Stimulated activated CD4-positive, alpha-beta T cell treated with anti-CD3 and anti-CD28 coated beads, Interleukin-4, amount 100 ng/mL, for 24 hours (primary cell): ENCODE measurements around the gene MYMK.
A peak's percentile ranks its signal among the peaks of the same experiment; 100 is the strongest.
"Not testable (repeated sequence)": the region's sequence is repeated elsewhere in the genome, so short reads cannot be mapped to it uniquely, and the experiment has no call there.

Experiments
- DNase-seq: peaks from one replicate; pipeline ENCODE4 v3.0.0-alpha.2; 2020

MYMK gene, protein sequence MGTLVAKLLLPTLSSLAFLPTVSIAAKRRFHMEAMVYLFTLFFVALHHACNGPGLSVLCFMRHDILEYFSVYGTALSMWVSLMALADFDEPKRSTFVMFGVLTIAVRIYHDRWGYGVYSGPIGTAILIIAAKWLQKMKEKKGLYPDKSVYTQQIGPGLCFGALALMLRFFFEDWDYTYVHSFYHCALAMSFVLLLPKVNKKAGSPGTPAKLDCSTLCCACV

DNA sequence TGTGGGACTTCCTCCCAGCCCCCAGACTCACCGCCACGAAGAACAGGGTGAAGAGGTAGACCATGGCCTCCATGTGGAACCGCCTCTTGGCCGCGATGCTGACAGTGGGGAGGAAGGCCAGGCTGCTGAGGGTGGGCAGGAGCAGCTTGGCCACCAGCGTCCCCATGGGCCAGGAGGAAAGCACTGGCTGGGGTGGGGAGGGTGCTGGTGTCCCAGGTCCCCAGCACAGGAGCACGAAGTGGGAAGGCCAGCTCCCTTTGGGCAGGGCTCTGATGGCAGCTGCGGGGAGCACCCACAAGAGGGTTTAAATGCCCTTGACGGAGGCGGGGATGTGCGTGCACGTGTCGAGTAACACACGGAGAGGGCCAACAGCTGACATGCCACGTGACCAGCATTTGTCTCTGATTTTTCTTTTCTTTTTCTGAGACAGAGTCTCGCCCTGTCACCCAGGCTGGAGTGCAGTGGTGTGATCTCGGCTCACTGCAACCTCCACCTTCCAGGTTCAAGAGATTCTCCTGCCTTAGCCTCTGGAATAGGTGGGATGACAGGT is at the start of gene MYMK:
TSS of gene MYMK (minus strand) at position 281 of the 550 bp plus-strand sequence. CDS start at position 166, 115 bp downstream.
- DNase-seq = no peak

DNA sequence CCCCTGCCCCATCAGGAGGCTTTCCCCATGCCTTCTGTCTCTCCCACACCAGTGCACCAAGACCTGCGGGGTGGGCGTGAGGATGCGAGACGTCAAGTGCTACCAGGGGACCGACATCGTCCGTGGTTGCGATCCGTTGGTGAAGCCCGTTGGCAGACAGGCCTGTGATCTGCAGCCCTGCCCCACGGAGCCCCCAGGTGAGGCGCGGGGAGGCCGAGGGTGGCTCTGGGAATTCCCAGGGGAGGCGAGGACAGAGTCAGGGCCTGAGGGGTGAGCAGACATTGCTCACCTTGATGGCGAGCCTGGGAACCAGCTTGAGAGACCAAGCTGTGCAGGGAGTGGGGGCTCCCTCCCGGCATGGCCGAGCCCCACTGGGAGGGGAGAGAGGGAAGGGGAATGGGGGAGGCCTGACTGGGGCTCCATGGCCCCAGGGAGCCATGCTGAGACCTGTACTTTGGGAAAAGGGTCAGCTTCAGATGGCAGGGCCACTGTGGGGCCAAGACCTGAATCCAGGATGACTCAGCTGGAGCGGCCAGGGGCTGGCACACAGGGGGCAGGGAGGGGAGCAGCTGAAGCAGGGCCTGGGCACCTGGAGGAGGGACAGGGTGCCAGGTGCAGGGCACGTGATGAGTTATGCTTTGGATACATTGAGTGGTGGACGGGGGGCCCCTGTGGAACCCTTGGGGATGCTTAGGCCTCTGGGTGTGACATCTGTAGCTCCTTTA is 49.2 kb upstream of the MYMK start:
- no peak for DNase-seq

DNA sequence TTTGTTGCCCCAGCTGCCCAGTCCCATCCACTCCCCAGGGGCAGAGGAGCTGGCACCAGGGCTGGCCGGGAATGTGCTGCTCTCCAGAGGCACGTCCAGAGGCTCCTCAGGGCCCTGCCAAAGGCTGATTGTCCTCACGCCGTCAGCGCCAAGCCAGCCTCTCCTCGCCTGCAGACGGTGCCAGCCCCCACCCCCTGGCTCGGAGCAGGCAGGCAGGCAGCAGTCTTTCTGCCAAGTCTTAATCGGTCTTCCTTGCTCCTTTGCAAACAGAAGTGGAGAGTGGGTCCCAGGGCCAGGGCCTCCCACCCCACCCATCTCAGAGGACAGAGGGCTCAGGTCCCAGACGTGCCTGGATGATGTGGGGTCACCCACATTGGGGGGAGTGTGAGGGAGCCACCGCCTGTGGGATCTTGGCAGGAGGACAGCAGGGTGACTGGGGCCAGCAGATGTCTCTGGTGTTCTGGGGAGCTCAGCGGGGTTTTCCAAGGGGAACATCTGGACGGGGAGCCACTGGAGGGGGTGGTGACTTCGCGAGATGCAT is 48.1 kb upstream of the MYMK start:
- no peak for DNase-seq

DNA sequence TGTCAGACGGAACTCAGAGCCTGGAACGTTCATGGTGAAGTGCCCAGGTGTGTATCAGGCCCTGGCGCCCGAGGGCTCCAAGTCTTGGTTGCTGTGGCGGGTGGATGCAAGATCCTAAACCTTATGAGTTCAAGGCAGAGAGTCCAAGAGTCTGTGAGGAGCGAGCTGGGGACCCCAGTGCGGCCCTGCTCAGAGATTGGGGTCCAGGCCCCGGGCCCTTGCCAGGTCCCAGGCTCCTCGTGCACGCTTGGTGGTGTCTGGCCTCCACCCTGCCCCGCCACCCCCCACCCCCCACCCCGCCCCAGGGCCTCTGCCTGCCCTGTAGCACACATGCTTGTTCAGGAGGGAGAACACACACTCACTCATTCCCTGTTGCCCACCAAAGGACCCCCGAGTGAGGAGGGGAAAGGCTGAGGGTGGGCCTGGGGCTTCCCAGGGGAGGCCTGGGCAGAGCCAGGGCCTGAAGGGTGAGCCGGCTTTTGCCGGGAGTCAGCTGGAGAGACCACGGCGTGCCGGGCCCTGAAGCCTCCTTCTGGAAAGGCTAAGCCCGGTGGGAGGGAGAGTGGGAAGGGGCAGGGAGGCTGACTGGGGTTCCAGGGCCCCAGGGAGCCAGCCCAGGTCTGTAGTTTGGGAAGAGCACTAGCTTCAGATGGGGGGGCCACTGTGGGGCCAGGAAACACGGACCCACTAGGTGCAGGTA is 47.3 kb upstream of the MYMK start:
- no peak for DNase-seq

DNA sequence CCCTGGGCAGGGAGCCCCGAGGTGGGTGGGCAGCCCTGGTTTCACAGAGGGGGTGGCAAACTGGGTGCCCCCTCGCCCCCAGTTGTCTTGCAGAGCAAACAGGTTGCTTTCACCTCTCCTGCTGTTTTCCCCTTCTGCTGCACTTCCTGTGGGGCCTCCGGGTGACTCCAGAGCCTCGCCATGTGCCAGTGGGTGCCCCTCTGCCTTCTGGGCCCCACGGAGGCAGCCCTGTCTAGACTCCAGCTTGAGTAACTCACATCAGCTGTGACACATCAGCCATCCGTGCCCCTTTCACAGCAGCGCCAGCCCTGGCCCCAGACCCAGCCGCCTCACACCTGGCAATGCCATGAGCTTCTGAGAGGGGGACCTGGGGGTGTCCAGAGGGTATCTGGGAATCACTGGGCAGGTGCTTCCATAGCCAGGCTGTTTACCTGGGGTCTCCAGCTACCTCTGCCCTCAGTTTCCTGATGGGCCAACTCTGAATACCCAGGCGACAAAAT is 46.7 kb upstream of the MYMK start:
- no peak for DNase-seq

DNA sequence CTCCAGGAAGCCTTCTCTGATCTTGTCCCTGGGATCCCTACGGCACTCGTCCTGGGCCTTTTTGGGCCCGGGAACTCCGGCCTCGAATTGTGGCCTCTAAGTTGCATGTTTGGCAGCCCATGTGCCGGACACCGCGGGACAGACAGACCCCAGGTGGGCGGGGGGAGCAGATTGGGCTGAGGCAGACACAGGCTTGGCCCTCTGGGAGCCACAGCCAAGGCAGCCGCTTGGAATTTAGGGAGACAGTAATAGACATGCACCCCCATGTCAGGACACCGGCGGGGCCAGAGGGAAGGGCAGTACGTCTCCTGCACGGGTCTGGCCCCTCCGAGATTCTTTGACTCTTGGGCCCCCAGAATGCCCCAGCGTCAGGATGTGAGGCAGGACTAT is 45.9 kb upstream of the MYMK start:
- no peak for DNase-seq

DNA sequence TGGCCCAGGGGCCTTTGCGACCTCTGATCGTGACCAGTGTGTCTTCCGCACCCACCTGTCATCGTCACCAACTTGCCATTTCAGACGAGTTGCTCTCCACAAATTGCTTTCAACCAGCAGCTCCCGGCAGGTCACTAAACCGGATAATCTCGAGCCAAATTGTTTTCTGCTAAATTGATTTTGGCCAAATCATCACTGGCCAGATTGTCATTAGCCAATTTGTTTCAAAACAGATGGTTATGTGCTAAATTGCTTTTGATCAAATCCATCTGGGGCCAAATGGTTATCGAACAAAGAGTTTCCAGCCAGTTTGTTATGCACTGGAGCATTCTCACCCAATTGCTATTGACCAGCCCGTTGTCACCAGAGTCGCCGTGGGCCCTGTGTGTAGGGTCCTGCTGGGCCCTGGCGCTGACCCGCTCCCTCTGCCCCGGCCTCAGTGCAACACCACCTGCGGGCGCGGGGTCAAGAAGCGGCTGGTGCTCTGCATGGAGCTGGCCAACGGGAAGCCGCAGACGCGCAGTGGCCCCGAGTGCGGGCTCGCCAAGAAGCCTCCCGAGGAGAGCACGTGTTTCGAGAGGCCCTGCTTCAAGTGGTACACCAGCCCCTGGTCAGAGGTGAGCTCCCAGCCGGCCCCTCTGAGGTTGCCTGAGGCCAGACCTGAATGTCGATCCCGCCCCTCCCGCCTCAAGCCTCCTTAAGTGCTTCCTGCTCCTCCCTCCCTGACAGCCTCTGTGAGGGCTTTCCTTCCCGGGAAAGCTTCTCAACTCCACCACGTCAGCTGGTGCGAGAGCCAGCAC is 45.3 kb upstream of the MYMK start:
- no peak for DNase-seq

DNA sequence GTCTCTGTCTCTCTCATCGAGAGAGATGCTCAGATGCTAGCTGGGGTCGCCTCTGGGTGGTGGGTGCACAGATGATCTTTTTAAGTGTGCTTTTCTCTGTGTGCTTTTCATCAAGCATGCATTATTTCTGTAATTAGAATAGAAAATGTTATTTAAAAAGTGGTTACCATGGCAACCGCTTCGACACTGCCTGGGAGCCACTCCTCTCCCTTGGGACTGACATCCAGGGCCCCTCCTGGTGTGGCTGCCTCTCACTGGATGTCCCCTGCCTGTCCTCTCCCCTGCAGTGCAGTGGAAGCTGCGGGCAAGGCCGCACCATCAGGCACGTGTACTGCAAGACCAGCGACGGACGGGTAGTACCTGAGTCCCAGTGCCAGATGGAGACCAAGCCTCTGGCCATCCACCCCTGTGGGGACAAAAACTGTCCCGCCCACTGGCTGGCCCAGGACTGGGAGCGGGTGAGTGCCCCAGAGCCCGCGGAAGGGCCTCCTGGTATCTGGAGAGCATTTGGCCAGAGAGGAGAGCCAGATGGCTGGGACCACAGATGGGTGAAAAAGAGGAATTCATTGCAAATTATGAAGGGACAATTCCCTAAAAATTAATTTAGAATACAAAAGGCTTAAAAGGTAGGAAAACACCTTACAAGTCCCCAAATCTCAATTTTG is 44.5 kb upstream of the MYMK start:
- no peak for DNase-seq

DNA sequence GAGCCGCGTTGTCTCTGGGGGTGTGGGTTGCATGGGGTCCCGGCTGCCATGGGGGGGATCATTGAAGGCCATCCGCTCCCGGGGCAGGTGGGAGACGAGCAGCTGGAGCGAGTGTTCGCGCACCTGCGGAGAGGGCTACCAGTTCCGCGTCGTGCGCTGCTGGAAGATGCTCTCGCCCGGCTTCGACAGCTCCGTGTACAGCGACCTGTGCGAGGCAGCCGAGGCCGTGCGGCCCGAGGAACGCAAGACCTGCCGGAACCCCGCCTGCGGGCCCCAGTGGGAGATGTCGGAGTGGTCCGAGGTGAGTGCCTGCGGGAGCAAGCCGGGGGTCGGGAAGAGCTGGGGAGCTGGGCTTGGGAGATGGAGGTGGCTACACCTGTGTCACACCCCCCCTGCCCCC is 43.4 kb upstream of the MYMK start:
- no peak for DNase-seq

DNA sequence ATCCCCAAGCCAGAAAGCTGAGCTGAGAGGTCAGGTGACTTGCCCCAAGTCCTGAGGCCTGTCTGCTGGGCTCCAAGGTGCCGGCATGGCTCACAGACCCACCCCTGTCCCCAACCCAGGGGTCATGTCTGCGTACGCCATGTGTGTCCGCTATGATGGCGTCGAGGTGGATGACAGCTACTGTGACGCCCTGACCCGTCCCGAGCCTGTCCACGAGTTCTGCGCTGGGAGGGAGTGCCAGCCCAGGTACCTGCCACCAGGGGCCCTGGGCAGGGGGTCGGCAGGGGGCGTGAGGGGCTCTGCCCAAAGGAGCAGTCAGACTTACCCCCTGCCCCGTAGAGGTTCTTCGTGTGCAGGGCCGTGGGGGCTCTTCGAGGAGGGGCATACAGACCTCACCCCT is 42.1 kb upstream of the MYMK start:
- DNase-seq = no peak

DNA sequence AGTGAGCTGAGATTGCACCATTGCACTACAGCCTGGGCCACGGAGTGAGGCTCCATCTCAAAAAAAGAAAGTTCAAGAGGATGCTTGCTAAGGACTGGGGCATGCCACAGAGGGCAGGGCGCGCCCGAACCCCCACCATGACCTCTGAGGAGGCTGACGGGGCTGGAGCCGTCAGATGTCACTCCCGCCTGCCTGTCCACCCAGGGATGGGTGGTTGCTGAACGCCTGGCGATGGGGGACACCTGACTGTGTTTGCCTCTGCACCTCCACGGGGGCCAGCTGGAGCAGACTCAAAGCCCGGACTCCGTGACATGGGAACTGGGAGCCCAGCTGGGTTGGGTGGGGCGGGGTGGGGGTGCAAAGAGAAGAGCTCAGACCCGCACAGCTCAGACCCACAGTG is 41.6 kb upstream of the MYMK start:
- DNase-seq = no peak

DNA sequence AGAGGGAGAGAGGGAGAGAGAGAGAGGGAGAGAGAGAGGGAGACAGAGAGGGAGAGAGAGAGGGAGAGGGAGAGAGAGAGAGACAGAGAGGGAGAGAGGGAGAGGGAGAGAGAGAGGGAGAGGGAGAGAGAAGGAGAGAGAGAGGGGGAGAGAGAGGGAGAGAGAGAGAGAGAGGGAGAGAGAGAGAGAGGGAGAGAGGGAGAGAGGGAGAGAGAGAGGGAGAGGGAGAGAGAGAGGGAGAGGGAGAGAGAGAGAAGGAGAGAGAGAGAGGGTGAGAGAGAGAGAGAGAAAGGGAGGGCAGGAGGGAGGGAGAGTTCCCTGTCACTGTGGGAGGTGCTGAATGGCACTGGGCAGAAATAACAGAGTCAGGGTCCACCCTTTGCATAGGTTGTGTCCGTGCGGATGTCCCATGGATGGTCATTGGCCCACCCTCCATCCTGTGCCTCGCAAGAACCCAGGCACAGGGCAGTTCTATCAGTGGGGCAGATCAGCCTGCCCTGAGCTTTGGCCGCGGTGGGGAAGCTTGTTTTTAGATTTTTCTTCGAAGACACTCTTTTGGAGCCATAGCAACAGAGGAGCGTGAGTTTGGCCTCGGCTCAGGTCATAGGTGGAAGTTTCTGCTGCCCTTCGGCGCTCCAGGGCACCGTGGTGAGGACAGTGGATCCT is 39.8 kb upstream of the MYMK start:
- no peak for DNase-seq

DNA sequence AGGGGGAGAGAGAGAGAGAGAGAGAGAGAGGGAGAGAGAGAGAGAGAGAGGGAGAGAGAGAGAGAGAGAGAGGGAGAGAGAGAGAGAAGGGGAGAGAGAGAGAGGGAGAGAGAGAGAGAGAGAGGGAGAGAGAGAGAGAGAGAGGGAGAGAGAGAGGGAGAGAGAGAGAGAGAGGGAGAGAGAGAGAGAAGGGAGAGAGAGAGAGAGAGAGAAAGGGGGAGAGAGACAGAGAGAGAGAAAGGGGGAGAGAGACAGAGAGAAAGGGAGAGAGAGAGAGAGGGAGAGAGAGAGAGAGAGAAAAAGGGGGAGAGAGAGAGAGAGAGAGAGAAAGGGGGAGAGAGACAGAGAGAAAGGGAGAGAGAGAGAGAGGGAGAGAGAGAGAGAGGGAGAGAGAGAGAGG is 39.1 kb upstream of the MYMK start:
- DNase-seq = not testable (repeated sequence)

DNA sequence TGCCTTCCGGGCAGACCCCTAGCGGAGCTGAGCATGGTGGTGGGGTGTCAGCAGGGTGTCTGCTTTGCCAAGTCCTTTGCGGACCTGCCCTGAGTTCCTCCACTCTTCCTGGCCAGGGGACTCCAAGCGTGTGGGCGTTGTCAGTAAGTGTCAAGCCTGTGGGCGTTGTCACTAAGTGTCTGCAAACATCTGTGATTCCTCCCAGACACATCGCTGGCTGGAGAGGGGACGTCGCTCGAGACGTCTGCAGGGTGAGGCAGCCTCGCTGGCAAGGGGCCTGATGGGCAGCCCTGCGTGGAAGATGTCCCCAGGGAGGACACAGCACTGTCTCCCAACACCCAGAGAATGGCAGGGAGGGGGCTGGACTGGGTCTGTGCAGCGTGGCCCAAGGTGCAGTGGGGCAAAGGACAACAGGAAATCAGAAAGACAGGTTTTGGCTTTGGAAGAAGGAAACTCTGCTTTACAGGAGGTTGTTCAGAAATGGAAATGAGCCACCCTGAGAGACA is 38.6 kb upstream of the MYMK start:
- DNase-seq = no peak

DNA sequence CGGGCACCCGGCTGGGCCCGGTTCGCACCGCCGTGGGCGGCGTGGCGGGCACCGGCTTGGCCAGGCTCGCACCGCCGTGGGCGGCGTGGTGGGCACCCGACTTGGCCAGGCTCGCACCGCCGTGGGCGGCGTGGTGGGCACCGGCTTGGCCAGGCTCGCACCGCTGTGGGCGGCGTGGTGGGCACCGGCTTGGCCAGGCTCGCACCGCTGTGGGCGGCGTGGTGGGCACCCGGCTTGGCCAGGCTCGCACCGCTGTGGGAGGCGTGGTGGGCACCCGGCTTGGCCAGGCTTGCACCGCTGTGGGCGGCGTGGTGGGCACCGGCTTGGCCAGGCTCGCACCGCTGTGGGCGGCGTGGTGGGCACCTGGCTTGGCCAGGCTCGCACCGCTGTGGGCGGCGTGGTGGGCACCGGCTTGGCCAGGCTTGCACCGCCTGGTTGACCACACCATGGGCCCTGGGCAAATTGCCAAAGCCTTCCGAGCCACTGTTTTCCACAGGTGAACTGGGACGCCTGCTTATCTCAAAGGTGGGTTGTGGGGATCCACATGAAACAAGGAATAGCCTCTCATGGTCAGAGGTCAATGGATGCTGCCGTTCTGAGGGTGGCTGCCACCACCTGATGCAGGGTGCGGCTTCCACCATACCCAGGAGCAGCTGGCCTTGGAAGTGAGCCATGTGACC is 38.0 kb upstream of the MYMK start:
- DNase-seq = no peak

DNA sequence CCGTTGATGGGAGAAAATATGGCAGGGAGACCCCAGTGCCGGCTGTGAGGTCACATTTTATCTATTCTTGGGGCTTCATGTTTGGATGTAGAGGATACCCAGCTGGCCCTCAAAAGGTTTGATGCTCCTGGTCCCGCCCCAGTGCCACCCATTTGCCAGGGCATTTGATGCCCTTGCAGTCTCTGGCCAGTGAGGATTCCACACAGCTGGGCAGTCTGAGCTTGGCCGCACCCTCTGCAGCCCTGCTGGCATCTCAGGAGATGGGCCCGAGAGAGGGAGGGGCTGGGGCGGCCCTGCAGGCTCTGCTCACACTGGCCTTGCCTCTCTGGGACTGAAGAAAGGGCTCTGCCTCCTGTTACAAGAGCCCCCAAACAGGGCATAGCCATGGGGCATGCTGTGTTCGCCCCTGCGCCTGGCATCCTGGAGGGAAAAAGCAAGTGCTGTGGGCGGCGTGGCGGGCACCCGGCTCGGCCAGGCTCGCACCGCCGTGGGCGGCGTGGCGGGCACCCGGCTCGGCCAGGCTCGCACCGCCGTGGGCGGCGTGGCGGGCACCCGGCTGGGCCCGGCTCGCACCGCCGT is 37.3 kb upstream of the MYMK start:
- DNase-seq = no peak

DNA sequence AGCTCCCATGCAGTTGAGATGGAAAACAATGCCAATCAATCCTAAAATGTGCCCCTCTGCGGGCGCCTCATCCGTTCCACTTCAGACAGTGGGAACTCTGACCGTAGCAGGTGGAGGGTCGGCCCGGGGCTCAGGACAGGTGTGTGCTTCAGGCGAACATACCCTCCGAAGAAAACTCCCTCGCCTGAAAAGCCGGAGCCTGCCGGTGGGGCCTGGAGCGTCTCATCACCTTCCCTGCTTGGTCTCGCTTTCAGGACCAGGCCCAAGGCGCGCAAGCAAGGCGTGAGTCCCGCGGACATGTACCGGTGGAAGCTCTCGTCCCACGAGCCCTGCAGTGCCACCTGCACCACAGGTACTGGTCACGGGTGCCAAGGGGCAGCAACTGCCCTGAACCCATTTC is 36.2 kb upstream of the MYMK start:
- DNase-seq = no peak

DNA sequence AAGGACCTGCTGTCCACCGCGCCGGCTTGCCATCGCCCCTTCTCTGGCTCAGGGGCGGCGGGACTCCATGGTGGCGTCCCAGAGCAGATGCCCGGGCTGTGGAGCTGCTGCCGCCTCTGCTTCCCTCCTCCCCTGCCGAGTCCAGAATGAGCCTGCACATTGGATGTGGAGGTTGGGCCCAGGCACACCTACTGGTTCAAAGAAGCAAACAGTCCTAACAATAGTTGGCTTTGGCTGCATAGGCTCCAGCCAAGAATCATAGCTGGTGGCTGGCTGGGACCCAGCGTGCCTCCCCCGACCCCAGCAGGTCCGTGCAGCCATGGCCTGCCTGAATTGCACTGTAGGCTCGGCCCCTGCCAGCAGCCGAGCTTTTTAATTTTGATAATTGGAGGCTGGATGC is 35.6 kb upstream of the MYMK start:
- no peak for DNase-seq

DNA sequence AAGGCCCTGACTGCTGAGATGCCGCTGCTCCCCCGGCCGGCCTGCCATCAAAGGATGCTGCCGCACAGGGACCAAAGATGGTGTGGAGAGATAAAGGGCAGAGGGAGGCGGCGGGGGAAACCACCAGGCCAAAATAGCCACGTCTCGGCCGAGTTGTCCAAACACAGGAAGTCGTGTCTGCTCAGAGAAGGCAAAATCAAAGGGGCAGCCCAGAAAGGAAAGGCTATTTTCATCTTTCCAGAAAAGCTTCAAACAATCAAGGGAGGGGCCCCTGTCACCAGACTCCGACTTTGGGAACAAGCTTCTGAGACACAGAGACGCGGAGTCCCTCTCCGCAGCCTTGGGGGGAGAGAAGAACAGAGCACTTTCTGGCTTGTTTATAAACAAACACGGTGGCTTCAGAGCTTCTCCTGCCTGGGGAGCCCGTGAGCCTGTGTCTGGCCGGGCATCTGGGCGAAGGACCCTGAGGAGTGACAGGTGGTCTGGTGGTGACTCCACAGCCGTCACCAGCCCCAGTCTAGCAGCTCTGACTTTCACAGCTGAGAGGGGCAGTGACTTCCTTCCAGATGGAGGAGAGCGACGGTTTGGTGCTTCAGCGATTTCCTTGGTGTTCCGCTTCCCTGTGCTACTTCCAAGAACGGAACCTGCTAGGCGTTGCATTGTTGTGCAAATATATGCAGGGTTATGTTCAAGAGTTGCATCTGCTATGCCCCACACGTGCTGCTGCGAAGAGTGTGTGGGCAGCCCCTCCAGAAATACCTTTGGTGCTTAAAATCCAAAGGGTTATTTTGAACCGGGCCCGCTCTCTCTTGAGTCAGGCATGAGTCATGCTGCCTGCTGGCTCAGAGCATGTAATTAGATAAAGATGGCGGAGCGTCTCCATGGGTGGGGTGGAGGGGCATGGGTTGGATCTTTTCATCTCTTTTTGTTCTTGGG is 33.7 kb upstream of the MYMK start:
- DNase-seq = peak; percentile 53
